BLaER1 (cell line): Measurements from ENCODE around the gene PARM1.

Experiments used
- H3K27ac ChIP-seq: shearing (Covaris generic); formaldehyde crosslinking; 2 replicates; pipeline ENCODE4 v1.8.1; 2022
- H3K27me3 ChIP-seq: shearing (Covaris generic); formaldehyde crosslinking; 2 replicates; pipeline ENCODE4 v1.8.1; 2022
- H3K36me3 ChIP-seq: shearing (Covaris generic); formaldehyde crosslinking; 2 replicates; pipeline ENCODE4 v1.8.1; 2022
- H3K4me1 ChIP-seq: shearing (Covaris generic); formaldehyde crosslinking; 2 replicates; pipeline ENCODE4 v1.8.1; 2022
- H3K4me2 ChIP-seq: shearing (Covaris generic); formaldehyde crosslinking; 2 replicates; pipeline ENCODE4 v1.8.1; 2022
- H3K4me3 ChIP-seq: shearing (Covaris generic); formaldehyde crosslinking; 2 replicates; pipeline ENCODE4 v1.8.1; 2022
- H3K9ac ChIP-seq: shearing (Covaris generic); formaldehyde crosslinking; 2 replicates; pipeline ENCODE4 v1.8.1; 2022
- H3K9me3 ChIP-seq: shearing (Covaris generic); formaldehyde crosslinking; 2 replicates; pipeline ENCODE4 v1.8.1; 2022
- H4K20me1 ChIP-seq: shearing (Covaris generic); formaldehyde crosslinking; 2 replicates; pipeline ENCODE4 v1.8.1; 2022
- Cebpa-rat ChIP-seq: shearing (Covaris generic); IDR thresholded peaks from 2 replicates; pipeline ENCODE4 v1.8.1; 2022

PARM1 gene, protein sequence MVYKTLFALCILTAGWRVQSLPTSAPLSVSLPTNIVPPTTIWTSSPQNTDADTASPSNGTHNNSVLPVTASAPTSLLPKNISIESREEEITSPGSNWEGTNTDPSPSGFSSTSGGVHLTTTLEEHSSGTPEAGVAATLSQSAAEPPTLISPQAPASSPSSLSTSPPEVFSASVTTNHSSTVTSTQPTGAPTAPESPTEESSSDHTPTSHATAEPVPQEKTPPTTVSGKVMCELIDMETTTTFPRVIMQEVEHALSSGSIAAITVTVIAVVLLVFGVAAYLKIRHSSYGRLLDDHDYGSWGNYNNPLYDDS

DNA sequence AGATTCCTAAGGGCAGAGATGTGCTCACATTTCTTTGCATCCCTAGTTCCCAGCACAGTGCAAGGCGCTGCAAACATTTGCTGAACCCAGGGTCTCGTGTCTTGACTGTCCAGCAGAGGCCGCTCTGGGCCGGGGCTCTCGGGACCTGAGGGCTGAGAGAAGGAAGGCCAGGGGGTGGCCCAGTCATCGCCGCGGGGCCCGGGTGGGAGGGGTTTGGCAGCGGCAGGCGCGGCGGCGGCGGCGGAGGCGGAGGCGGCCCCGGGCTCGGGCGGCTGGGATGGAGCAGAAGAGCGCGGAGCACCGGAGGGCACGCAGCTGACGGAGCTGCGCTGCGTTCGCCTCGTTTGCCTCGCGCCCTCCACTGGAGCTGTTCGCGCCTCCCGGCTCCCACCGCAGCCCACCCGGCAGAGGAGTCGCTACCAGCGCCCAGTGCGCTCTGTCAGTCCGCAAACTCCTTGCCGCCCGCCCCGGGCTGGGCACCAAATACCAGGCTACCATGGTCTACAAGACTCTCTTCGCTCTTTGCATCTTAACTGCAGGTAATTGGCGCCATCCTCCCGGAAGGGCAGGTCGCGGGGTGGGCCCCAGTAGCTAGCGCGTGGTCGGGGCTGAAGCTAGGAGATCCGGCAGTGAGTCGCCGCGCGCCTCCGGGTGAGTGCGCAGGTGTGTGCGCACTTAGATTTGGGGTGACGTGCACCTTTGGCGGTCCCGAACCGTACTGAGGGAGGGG lies at the start of gene PARM1:
Gene PARM1 (plus strand): TSS at position 285 of the 730 bp plus-strand sequence. CDS start 212 bp downstream, at position 497.
- Histone ChIP-seq H3K4me2 (no peak within 1 kb of the TSS), H3K36me3 (no peaks in the 10 kb centered on the region), H3K27me3 (no peaks in the 10 kb centered on the region), H4K20me1 (no peaks in the 10 kb centered on the region), H3K9me3 (peaks cover 30% of the 10 kb centered on the region), H3K27ac (no peak within 1 kb of the TSS), H3K4me1 (no peaks in the 10 kb centered on the region), H3K4me3 (no peak within 1 kb of the TSS), H3K9ac (no peak within 1 kb of the TSS)
- TF ChIP-seq Cebpa-rat = no peak

DNA sequence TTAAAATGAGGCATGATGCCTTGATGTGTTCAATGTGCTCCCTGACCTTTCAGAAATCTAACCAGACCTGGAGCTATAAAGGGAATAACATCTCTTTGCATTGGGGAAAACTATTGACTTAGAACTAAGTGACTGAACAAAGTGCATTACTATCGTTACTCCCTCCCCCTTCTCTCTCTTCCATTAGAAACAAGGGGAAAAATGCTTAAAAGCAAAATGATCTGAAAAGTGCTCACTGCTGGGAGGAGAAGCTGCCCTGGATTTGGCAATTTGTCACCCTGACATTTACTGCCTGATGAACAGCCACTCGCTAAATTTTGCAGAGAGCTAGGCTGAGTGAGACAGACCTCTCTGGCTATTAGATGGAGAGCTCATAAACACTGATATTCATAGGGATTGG lies 48.6 kb upstream of the PARM1 start:
- Histone ChIP-seq H3K4me1 (no peaks in the 10 kb centered on the region), H3K9me3 (no peaks in the 10 kb centered on the region), H4K20me1 (no peaks in the 10 kb centered on the region), H3K27ac (no peak overlapping the region), H3K4me2 (no peak overlapping the region), H3K27me3 (no peaks in the 10 kb centered on the region), H3K36me3 (no peaks in the 10 kb centered on the region), H3K4me3 (no peak overlapping the region), H3K9ac (no peak overlapping the region)
- TF ChIP-seq Cebpa-rat = no peak

DNA sequence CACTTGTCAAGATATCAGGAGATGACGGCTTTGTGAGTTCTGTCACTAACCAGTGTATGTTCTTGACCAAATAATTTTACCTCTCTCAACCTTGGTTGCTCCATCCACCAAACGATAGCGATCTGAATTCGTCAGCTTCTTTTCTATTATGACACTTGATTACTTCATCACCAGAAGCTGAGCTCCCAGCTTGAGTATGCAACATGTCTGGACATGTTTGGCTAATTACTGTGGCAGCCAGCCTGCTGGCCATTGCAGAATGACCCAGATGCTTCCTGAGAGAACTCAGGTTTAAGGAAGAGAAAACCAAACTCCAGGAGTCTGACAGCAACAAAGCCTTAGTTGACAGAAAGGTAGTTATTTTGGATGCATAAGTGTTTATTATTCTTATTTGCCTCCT lies 46.4 kb upstream of the PARM1 start:
- H3K27me3 ChIP-seq = no peaks in the 10 kb centered on the region
- H3K4me2 ChIP-seq = no peak overlapping the region
- no peaks in the 10 kb centered on the region for H3K4me1 ChIP-seq
- H3K9ac ChIP-seq = no peak overlapping the region
- H3K36me3 ChIP-seq = no peaks in the 10 kb centered on the region
- no peak for TF ChIP-seq Cebpa-rat
- H3K4me3 ChIP-seq = no peak overlapping the region
- H3K9me3 ChIP-seq = no peaks in the 10 kb centered on the region
- H4K20me1 ChIP-seq = no peaks in the 10 kb centered on the region
- no peak overlapping the region for H3K27ac ChIP-seq

DNA sequence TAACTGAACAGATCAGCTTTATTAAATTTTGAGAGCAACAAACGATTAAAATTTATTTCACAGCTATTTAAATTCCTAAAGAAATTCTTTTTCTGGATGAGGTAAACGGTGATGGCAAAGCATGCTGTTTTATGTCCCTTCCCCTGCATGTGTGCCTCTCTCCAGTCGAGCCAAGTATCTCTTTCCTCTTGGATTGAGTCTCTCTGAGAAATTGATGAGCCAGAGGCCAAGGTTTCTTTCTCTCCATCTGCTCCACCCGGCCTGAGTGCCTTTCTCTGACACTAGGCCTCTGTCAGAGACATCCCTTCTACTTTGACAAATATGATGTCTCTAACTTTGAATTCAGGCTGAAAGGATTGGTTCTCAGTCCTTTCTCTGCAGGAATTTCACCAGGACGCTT lies 42.6 kb upstream of the PARM1 start:
- no peak for TF ChIP-seq Cebpa-rat
- Histone ChIP-seq H3K4me3 (no peak overlapping the region), H3K36me3 (no peaks in the 10 kb centered on the region), H4K20me1 (no peaks in the 10 kb centered on the region), H3K9me3 (no peaks in the 10 kb centered on the region), H3K4me2 (no peak overlapping the region), H3K27ac (no peak overlapping the region), H3K4me1 (peaks cover 10% of the 10 kb centered on the region), H3K9ac (no peak overlapping the region), H3K27me3 (no peaks in the 10 kb centered on the region)

DNA sequence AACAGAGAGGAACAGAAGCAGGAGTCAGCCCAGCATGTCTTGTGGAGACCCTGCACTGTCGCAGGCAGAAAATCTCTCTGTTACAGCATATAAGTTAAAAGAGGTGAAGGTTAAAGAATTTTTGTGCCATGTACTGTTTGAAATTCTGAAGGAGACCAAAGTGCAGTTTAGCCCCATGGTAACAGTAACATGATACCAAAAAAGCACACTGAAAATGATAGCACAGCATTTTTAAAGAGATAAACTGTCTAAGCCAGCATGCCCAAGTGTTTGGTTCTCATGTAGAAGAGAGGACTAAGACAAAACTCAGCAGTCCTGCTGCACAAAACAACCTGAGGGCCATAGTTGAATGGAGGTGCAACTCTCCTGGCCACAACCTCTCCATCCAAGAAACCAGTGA lies 41.9 kb upstream of the PARM1 start:
- Histone ChIP-seq H3K4me3 (no peak overlapping the region), H3K9me3 (no peaks in the 10 kb centered on the region), H3K9ac (no peak overlapping the region), H3K27me3 (no peaks in the 10 kb centered on the region), H3K36me3 (no peaks in the 10 kb centered on the region), H3K27ac (no peak overlapping the region), H3K4me2 (no peak overlapping the region), H3K4me1 (peaks cover 10% of the 10 kb centered on the region), H4K20me1 (no peaks in the 10 kb centered on the region)
- TF ChIP-seq Cebpa-rat = no peak

DNA sequence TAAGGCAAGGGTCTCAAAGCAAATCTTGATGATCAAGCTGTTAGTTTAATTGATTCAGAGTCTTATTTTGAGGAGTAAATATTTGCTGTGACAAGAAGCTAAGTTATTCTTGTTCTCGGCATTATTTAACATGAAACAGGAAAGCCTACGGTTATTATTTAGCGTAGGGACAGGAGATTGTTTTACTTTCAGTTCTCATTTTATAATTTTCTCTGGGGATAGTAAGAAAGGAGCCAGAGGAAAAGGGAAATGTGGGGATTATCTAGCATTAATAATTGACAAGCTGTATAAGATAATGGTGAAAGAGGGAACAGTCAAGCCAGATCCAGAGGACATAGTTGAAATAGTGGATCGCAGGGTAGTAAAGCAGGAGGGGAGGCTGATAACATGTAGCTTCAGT lies 39.7 kb upstream of the PARM1 start:
- Histone ChIP-seq H3K36me3 (no peaks in the 10 kb centered on the region), H3K4me2 (peak overlapping the region; percentile 57), H4K20me1 (no peaks in the 10 kb centered on the region), H3K9ac (no peak overlapping the region), H3K4me1 (peaks cover 10% of the 10 kb centered on the region), H3K9me3 (no peaks in the 10 kb centered on the region), H3K27me3 (no peaks in the 10 kb centered on the region), H3K4me3 (no peak overlapping the region), H3K27ac (no peak overlapping the region)
- TF ChIP-seq Cebpa-rat = no peak

DNA sequence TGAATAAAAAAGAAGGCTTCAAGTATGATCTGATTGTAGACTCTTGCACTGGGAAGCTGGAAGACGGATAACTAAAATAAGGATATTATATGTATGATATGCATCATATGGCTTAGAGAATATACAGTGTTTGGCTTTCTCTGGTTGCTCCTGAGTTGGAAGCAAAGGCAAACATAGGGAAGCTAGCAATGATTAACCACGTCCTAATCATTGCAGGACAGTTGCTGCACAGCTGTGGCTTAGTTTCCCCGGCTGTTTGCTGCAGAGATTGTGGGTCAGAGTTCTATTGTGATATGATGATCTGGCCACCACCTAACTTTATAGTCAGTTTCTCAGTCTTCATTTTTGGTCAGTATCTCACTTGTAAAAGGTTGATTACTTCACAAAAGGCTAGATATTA lies 36.3 kb upstream of the PARM1 start:
- Histone ChIP-seq H3K36me3 (no peaks in the 10 kb centered on the region), H3K4me3 (no peak overlapping the region), H3K9ac (no peak overlapping the region), H3K27me3 (no peaks in the 10 kb centered on the region), H3K4me2 (no peak overlapping the region), H4K20me1 (no peaks in the 10 kb centered on the region), H3K27ac (no peak overlapping the region), H3K9me3 (no peaks in the 10 kb centered on the region), H3K4me1 (peaks cover 10% of the 10 kb centered on the region)
- TF ChIP-seq Cebpa-rat = no peak

DNA sequence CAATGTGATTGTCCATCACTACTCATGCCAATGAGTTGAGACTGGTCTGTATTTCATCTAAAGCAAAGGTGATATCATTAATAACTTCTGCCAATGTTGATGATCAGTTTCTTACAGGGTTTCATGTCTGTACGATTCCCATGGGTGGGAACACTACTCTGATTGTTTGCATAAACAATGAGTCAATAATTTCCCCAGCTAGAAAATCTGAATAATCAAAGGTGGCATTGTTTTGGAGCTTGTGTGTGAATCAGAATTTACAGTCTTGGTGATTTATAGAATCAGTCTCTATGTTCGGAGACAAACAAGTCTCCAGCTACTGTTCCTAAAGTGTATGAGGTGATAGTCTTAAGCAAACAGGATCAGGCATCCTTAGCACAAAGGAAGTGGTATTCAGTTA lies 35.5 kb upstream of the PARM1 start:
- TF ChIP-seq Cebpa-rat = no peak
- no peak overlapping the region for H3K27ac ChIP-seq
- H3K4me2 ChIP-seq = no peak overlapping the region
- H4K20me1 ChIP-seq = no peaks in the 10 kb centered on the region
- no peak overlapping the region for H3K9ac ChIP-seq
- peaks cover 10% of the 10 kb centered on the region for H3K4me1 ChIP-seq
- no peaks in the 10 kb centered on the region for H3K27me3 ChIP-seq
- no peak overlapping the region for H3K4me3 ChIP-seq
- H3K9me3 ChIP-seq = no peaks in the 10 kb centered on the region
- H3K36me3 ChIP-seq = no peaks in the 10 kb centered on the region

DNA sequence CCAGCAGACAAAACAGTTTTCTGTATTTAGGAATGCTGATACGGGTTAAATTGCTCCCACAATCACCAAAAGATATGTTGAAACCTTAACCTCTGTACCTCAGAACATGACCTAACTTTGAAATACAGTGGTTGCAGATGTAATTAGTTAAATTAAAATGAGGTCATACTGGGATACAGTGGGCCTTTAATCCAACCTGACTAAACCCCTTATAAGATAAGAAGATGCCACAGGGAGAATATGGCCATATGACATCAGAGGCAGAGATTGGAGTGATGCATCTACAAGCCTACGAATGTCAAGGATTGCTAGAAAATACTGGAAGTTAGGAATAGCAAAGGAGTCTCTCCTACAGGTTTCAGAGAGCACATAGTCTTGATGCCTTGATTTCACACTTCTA lies 32.1 kb upstream of the PARM1 start:
- Histone ChIP-seq H3K27ac (no peak overlapping the region), H3K27me3 (no peaks in the 10 kb centered on the region), H3K4me3 (no peak overlapping the region), H3K36me3 (no peaks in the 10 kb centered on the region), H3K9me3 (no peaks in the 10 kb centered on the region), H3K4me1 (no peaks in the 10 kb centered on the region), H3K4me2 (no peak overlapping the region), H3K9ac (no peak overlapping the region), H4K20me1 (no peaks in the 10 kb centered on the region)
- TF ChIP-seq Cebpa-rat = no peak

DNA sequence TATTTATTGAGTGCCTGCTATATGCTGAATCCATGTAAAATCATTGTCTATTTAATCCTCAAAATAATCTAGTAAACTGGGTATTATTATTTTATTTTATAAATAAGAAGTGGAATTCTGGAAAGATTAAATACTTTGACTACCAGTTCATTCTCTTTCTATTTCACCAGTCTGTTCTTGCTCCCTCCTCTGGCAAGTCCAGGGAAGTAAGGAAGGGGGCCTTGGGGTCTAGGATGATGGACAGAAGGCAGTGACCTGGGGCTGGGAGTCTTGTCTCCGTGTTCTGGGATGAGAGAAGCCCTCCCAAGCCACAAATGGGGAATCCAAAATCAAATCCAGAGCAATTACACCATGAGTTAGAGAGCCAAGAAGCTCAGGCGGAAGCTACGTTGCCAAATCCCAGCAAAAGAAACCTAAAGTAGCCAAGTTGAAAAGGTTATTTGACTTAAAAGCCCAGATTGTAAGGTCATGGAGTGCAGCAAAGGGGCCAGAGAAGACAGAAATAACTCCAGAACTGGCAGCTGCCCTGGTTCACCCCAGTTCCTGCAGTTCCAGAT lies 28.3 kb upstream of the PARM1 start:
- TF ChIP-seq Cebpa-rat = no peak
- Histone ChIP-seq H3K27me3 (no peaks in the 10 kb centered on the region), H3K27ac (no peak overlapping the region), H3K36me3 (no peaks in the 10 kb centered on the region), H4K20me1 (no peaks in the 10 kb centered on the region), H3K4me2 (no peak overlapping the region), H3K9ac (no peak overlapping the region), H3K9me3 (no peaks in the 10 kb centered on the region), H3K4me3 (no peak overlapping the region), H3K4me1 (no peaks in the 10 kb centered on the region)
